Nucleus accumbens (tissue), 56 donors: ENCODE measurements around the gene LCTL.
"Not testable (repeated sequence)": the region's sequence is repeated elsewhere in the genome, so short reads cannot be mapped to it uniquely, and the experiment has no call there.

Source experiments
- DNase-seq, 56 donors: peaks; one replicate each; lab custom pipeline; 2025; lab: John Stamatoyannopoulos, UW

The LCTL gene

DNA sequence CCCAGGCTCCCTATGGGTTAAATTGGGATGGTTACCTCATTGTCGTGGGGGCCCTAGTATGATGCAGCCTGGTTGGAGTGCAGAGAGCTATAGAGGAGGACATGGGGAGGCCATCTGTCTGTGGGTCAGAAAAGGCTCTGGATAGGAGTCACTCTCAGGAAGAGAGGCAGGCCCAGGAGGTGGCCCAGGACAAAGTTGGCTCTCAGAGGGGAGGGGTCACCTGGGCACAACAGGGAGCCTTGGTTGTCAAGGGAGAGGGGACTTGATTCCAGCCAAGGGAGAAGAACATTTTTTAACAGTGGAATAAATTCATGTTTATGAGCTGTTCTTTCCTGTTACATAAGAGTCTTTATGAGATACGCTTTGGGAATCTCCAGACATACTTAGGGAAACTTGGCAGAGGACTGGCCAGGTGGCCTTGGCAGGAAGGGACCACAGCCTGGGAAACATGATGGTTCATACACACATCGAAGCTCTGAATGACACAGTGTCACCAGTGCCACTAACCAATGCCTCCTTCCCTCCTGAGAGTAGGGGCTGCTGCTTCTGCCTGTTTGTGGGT is 27.5 kb upstream of the LCTL start:
- DNase-seq, result no peak

DNA sequence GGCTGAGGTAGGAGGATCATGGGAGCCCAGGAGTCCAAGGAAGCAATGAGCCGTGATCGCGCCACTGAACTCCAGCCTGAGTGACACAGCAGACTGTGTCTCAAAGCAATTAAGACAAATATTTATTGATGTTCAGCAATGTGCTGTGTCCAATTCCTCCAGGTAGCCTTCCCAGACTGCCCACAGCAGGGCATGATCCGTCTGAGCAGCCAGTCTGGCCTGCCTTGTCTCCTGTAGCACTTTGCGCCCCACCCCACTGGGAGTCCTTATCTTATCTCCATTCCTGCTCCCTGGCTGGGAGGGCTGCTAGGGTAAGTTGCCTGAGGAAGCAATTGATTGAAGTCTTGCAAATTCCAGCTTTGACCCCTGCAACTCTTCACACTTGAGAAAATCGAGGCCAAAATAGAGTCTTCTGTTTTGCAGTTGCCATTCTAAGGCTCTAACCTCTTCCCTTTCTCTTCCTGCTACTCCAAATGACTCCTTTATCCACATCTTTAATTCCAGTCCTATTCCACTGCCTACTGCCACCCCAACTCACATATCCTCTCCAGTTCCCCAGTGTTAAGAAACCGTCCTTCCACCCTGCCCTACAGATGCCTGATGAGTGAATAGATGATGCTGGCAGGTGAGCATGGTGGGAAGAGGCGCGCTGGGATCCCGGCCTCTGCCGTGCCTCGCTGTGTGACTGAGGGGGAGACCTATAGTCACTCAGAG is 26.9 kb upstream of the LCTL start:
- no peak for DNase-seq

- no peak for DNase-seq
Observed at GRCh38 chr15:66591322-66591862, 25.6 kb upstream of the LCTL start.

GRCh38 chr15:66590435-66590834 is 24.6 kb upstream of the LCTL start:
- DNase-seq, result no peak

- not testable (repeated sequence) for DNase-seq
Observed at GRCh38 chr15:66589429-66589828, 23.6 kb upstream of the LCTL start.

DNA sequence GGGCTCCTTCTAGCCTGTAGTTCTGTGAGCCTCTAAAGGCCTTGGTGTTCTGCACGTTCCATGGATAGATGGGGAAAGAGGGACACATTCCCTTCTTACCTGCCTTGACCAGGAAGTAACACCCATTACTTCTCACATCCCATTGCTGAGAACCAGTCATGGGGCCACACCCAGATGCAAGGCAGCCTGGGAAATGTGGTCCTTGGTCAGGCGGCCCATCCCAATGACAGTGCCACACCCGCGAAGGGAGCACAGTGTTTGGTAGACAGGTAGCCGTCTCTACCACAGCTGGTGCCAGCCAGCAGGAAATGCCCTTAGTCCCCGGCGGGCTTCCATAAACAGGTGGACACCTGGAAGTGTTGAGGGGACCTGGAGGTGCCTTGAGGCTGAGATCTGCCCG is 23.2 kb upstream of the LCTL start:
- no peak for DNase-seq

GRCh38 chr15:66588537-66588936 is 22.7 kb upstream of the LCTL start:
- no peak for DNase-seq

DNA sequence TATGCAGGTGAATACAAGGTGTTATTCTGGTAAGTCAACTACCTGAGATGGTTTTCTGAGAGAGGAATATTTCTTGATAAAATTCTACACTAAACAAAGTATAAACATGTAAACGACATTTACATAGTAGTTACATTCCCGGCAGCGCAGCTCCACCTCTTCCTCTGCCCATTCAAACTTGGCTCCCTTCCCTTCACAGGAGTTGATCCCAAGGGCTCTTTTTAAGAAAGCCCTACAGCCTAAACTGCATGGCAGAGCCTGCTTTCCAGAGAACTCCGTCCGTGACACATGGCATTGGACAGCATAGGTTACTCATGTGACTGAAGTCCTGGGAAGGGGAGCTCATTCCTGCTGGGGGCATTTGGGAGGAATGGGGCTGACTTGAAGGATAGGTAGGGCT is 22.0 kb upstream of the LCTL start:
- no peak for DNase-seq

- no peak for DNase-seq
Observed at GRCh38 chr15:66587020-66587419, 21.2 kb upstream of the LCTL start.

GRCh38 chr15:66586155-66586976 is 20.6 kb upstream of the LCTL start:
- DNase-seq, result no peak

- no peak for DNase-seq
Observed at GRCh38 chr15:66581972-66582537, 16.3 kb upstream of the LCTL start.

DNA sequence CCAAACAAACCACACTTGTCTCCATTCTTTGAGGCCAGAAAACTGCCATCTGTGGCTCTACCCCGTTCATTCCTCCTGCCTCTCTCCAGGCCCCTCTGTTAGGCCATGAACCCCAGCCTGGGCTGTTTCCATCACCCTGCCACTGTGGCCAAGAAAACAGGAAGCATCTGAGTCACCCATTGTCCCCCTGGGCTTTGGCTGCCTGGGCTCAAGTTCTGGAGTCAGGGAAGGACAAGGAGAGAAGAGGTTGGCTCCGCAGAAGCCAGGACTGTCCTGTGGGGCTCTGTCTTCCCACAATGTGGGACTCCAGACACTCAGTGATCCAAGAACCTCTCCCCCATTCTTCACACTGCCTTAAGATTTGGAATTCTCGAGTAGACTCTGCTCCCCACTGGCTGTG is 14.8 kb upstream of the LCTL start:
- peak in 1 of 56 donors; percentile 4 for DNase-seq

- DNase-seq, result no peak
Observed at GRCh38 chr15:66578286-66578875, 12.6 kb upstream of the LCTL start.

GRCh38 chr15:66574596-66574950 is 8.8 kb upstream of the LCTL start:
- DNase-seq, result no peak

GRCh38 chr15:66573719-66574595 is 8.2 kb upstream of the LCTL start:
- DNase-seq, result no peak

GRCh38 chr15:66573348-66573718 is 7.5 kb upstream of the LCTL start:
- DNase-seq, result no peak

DNA sequence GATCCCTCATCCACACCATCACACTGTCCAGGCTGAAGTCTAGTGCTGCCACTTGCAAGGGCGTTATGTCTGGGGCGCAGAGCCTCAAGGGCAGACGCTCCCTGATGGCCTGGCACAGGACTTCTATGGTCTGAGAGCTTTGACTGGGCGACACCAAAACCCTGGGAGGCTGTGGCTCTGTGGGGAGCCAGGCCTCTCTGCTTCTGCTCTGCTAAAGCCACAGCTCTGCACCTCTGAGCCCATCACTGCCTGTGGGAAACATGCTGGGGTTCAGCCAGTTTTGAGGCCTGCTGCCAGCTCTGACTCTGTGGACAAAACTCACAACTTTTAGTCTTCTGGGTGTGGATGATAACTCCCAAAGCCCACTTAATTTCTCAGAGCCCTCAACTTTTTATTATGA is 6.3 kb upstream of the LCTL start:
- no peak for DNase-seq

- DNase-seq, result no peak
Observed at GRCh38 chr15:66570842-66571478, 5.2 kb upstream of the LCTL start.

- DNase-seq, result no peak
Observed at GRCh38 chr15:66570327-66570726, 4.5 kb upstream of the LCTL start.
